AG04450 (cell line): Measurements from ENCODE around the gene WDR77. TPM values are rescaled to one million over a fixed set of nuclear protein-coding genes. Genes with fewer than 3 reads are reported as not detected.

Experiments
- CTCF ChIA-PET: fragments of 300-600, 350-600 bp; formaldehyde crosslinking; extraction: SDS; loops from one replicate; lab custom pipeline; 2022; ENCODE audit warnings: antibody characterized with exemption, inconsistent platforms; lab: Charles Lee
- POLR2A ChIA-PET: fragments of 350-600 bp; formaldehyde crosslinking; extraction: SDS; loops from one replicate; lab custom pipeline; 2021; ENCODE audit warnings: antibody characterized with exemption, inconsistent platforms; lab: Yijun Ruan, JAX
- DNase-seq: peaks from one replicate; pipeline ENCODE4 v3.0.0-alpha.2; 2011; ENCODE audit warnings: low read depth, low spot score
- H3K27ac ChIP-seq: one replicate; pipeline ENCODE4 v1.5.1; 2012; ENCODE audit warnings: low read depth, low read length, control low read depth
- H3K27me3 ChIP-seq: one replicate; pipeline ENCODE4 v1.6.0; 2012; ENCODE audit warnings: low read length; ENCODE audit not compliant: control insufficient read depth, insufficient read depth
- H3K4me3 ChIP-seq: 2 replicates; pipeline ENCODE4 v1.5.1; 2011; ENCODE audit warnings: mild to moderate bottlenecking, low read depth, low read length, control low read depth
- H3K9me3 ChIP-seq: 2 replicates; pipeline ENCODE4 v1.5.1; 2012; ENCODE audit warnings: low read length; ENCODE audit not compliant: control insufficient read depth, insufficient read depth
- polyA plus RNA-seq: library from polyadenylated mRNA; depleted of rRNA; stranded (reverse); fragments of >200 nt; gene quantifications from 2 replicates; pipeline ENCODE4 v1.2.3, GENCODE V29; 2011
- TF ChIP-seq, protein P1 (sequence below): IDR thresholded peaks from 2 replicates; pipeline ENCODE4 v1.5.1; 2011; ENCODE audit warnings: low read depth, low read length, control low read depth, inconsistent platforms

WDR77 gene
- polyA plus RNA-seq, 1 experiment: 86.9 TPM

DNA sequence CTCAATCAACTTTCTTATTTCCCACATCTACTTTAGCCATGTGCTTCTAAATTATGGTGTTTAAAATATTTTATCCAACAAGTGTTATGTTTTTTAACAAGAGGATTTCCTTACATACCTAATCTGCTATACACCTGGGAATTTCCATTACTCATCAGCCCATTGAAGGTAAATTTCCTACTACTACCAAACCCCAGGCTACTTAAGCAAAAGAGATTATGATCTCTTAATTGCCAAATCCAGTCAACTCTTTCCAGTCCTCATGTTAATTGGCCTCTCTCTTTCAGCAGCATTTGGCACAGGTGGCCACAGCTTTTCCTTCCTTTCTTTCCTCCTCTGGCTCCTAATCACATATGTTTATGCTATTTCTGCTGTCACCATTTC, 19.7 kb upstream of the WDR77 start:
- POLR2A ChIA-PET: no interaction called here
- DNase-seq: no peak
- Histone ChIP-seq H3K9me3 (no peaks in the 10 kb centered on the region), H3K27ac (no peak overlapping the region), H3K27me3 (no peaks in the 10 kb centered on the region), H3K4me3 (no peak overlapping the region)
- TF ChIP-seq, protein P1, sequence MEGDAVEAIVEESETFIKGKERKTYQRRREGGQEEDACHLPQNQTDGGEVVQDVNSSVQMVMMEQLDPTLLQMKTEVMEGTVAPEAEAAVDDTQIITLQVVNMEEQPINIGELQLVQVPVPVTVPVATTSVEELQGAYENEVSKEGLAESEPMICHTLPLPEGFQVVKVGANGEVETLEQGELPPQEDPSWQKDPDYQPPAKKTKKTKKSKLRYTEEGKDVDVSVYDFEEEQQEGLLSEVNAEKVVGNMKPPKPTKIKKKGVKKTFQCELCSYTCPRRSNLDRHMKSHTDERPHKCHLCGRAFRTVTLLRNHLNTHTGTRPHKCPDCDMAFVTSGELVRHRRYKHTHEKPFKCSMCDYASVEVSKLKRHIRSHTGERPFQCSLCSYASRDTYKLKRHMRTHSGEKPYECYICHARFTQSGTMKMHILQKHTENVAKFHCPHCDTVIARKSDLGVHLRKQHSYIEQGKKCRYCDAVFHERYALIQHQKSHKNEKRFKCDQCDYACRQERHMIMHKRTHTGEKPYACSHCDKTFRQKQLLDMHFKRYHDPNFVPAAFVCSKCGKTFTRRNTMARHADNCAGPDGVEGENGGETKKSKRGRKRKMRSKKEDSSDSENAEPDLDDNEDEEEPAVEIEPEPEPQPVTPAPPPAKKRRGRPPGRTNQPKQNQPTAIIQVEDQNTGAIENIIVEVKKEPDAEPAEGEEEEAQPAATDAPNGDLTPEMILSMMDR: no peak
- CTCF ChIA-PET: interaction anchor here (1.3 to 1.4 kb wide), 2 partner anchors 13 to 39 kb away, joined by 3 to 6 read pairs; no protein-coding TSS in a partner anchor

DNA sequence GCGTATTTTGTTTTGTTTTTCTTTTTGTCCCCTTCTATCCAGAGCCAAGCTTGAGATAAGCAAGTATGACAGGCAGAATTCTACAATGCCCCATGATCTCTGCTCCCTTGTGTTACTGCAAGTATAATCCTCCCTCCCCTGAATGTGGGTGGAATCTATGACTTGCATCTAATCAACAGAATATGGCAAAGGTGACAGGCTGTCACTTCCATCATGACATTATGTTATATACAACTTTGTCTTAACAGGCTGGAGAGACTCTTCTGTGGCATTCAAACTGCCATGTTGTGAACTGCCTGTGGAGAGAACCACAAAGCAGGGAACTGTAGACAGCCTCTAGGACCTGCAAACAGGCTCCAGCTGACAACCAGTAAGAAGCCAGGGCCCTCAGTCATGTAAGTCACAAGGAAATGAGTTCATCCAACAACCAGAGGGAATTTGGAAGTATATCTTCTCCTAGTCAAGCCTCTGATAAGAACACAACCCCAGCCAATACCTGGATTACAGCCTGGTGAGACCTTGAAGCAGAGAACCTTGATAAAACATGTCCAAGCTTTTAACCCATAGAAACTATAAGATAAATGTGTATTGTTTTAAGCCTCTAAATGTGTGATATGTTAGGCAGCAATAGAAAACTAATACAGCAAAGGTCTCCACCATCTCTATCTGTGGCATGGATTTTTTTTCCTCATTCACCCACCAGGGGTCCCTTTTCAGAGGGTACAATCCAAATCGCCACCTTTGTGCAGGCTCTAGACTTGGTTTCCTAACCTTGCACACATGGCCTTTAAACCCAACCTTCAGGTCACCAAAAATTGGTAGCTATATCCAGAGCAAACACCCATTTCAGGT, 19.0 kb upstream of the WDR77 start:
- H3K27me3 ChIP-seq: no peaks in the 10 kb centered on the region
- ChIA-PET CTCF (interaction anchor here (1.3 to 1.9 kb wide), 3 partner anchors 14 to 40 kb away, joined by 3 to 7 read pairs (median 6); no protein-coding TSS in a partner anchor), POLR2A (no interaction called here)
- no peak overlapping the region for H3K4me3 ChIP-seq
- H3K27ac ChIP-seq: no peak overlapping the region
- TF ChIP-seq, protein P1: no peak
- DNase-seq: no peak
- no peaks in the 10 kb centered on the region for H3K9me3 ChIP-seq

DNA sequence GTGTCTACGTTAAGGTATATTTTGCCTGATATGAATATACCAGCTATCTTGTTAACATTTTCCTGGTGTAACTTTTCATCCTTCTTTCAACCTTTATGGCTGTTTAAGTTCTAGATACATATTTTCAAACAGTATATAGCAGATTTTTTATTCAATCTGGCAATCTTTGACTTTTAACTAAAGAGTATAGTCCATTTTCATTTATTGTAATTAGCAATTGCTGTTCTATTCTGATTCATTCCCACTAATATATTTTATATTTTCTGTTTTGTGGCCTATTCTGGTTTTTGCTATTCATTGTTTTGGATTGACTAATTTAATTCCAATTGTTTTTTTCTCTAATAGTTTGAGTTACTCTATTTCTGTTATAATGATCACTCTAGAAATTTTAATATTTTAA, 17.4 kb upstream of the WDR77 start:
- no peaks in the 10 kb centered on the region for H3K9me3 ChIP-seq
- H3K27ac ChIP-seq: no peak overlapping the region
- POLR2A ChIA-PET: no interaction called here
- H3K4me3 ChIP-seq: no peak overlapping the region
- CTCF ChIA-PET: interaction anchor here (1.9 to 2.6 kb wide), 2 partner anchors 15 to 42 kb away, joined by 7 to 12 read pairs; no protein-coding TSS in a partner anchor
- TF ChIP-seq, protein P1: no peak
- no peaks in the 10 kb centered on the region for H3K27me3 ChIP-seq
- no peak for DNase-seq

DNA sequence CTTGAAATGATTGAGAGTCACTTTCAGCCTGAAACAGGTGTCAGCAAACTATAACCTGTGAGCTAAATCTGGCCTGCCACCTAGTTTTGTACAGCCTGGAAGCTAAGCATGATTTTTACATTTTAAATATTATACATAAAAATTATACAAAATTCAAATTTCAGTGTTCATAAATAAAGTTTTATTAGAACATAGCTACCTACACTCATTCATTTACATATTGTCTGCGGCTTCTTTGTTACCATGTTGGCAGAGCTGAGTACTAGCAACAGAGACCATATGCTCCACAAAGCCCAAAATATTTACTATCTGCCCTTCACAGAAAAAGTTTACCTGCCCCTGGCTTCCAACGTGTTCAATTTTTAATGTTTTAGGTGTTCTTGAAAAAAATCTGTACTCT, 16.7 kb upstream of the WDR77 start:
- POLR2A ChIA-PET: no interaction called here
- H3K27me3 ChIP-seq: no peaks in the 10 kb centered on the region
- H3K4me3 ChIP-seq: no peak overlapping the region
- no peak overlapping the region for H3K27ac ChIP-seq
- TF ChIP-seq, protein P1: no peak
- CTCF ChIA-PET: interaction anchor here (1.7 to 2.6 kb wide), 2 partner anchors 16 to 42 kb away, joined by 12 to 13 read pairs; no protein-coding TSS in a partner anchor
- DNase-seq: no peak
- H3K9me3 ChIP-seq: no peaks in the 10 kb centered on the region
